Stomach smooth muscle (tissue), 2 donors: Measurements from ENCODE around the gene RNF144A.

ENCODE experiments used
- H3K27ac ChIP-seq: one replicate; pipeline ENCODE4 v1.7.0; 2013; ENCODE audit warnings: mild to moderate bottlenecking, low read length, inconsistent platforms
- H3K27me3 ChIP-seq, 2 donors: one replicate each; pipeline ENCODE4 v1.7.0; 2013; ENCODE audit warnings: low read length in 2 of 2; ENCODE audit not compliant: insufficient read depth in 2 of 2, control insufficient read depth in 1 of 2
- H3K36me3 ChIP-seq, 2 donors: one replicate each; pipeline ENCODE4 v1.7.0; 2013; ENCODE audit warnings: low read length in 2 of 2; ENCODE audit not compliant: control insufficient read depth in 2 of 2, insufficient read depth in 2 of 2
- H3K4me1 ChIP-seq: one replicate; pipeline ENCODE4 v1.7.0; 2013; ENCODE audit warnings: low read length; ENCODE audit not compliant: control insufficient read depth, insufficient read depth
- H3K4me3 ChIP-seq, 2 donors: one replicate each; pipeline ENCODE4 v1.7.0; 2013; ENCODE audit warnings: low read length in 2 of 2
- H3K9ac ChIP-seq, 2 donors: one replicate each; pipeline ENCODE4 v1.7.0; 2013; ENCODE audit warnings: low read length in 2 of 2, mild to moderate bottlenecking in 1 of 2
- H3K9me3 ChIP-seq, 2 donors: one replicate each; pipeline ENCODE4 v1.7.0; 2013; ENCODE audit warnings: low read length in 2 of 2; ENCODE audit not compliant: control insufficient read depth in 2 of 2
- donor health status: healthy.
- donor health status: Pancreatic carcinoma.

The RNF144A gene

GRCh38 chr2:7033136-7033960 is 116.1 kb downstream of the RNF144A start:
- H3K4me1 ChIP-seq, result peaks cover 6% of the 10 kb centered on the region
- no peak overlapping the region for H3K27ac ChIP-seq
- peaks cover 0 to 5% of the 10 kb centered on the region in 2 donors for H3K36me3 ChIP-seq
- H3K9me3 ChIP-seq, result no peaks in the 10 kb centered on the region
- H3K27me3 ChIP-seq, result no peaks in the 10 kb centered on the region
- H3K4me3 ChIP-seq, result no peak overlapping the region
- H3K9ac ChIP-seq, result no peak overlapping the region

- H3K27me3 ChIP-seq, result no peaks in the 10 kb centered on the region
- no peak overlapping the region for H3K4me3 ChIP-seq
- H3K27ac ChIP-seq, result no peak overlapping the region
- H3K36me3 ChIP-seq, result peaks cover 0 to 5% of the 10 kb centered on the region in 2 donors
- peaks cover 6% of the 10 kb centered on the region for H3K4me1 ChIP-seq
- no peak overlapping the region for H3K9ac ChIP-seq
- H3K9me3 ChIP-seq, result no peaks in the 10 kb centered on the region
These were observed 117.1 kb downstream of the RNF144A start for GRCh38 chr2:7034303-7034702.

- Histone ChIP-seq H3K4me1 (peaks cover 3% of the 10 kb centered on the region), H3K36me3 (peaks cover 0 to 8% of the 10 kb centered on the region in 2 donors), H3K9me3 (no peaks in the 10 kb centered on the region), H3K9ac (no peak overlapping the region), H3K27ac (no peak overlapping the region), H3K4me3 (no peak overlapping the region), H3K27me3 (no peaks in the 10 kb centered on the region)
These were observed 118.7 kb downstream of the RNF144A start for GRCh38 chr2:7035884-7036283.

DNA sequence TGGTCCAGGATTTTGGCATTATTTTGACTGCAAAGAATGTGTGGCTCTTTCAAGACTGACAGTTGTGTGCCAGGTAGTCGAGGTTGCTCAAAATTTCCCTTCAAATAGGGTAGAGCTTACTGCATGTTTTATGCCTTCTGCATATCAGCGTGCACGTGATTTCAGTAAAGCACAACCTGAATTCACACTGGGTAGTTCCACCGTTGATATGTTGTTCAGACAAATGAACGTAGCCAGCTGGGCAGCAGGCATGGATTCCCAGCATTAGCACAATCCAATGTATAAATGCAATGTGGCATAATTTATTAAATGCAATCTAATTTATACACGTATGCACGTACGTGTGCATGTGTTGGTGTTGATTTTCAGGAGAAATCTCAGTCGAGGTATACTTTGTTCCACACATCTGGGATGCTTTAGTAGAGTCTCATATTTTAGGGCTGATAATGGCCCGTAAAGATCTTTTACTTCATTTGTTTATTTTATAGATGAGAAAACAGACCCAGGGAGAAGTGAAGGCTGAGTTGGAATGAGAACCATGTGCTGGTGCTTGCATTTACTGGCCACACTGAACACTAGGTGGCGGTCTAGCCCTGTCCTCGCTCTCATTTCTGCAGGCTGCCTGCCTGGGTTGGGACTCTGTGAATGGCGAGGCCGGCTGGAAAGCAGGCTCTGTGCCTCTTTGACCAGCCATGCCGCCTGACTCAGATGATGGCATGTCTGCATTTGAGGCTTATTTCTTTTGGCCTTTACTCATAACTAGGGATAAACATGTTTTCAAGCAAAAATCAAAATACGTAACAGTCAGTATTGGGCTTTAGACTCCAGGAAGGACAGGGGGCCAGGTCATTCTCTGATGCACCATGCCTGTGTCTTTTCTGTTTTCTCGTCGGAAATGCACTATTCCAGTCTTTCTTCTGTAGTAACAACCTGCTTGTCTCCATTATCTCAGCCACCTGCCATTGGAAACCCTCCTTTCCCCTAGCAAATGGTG is 120.4 kb downstream of the RNF144A start:
- H3K27ac ChIP-seq, result no peak overlapping the region
- H3K4me1 ChIP-seq, result peaks cover 3% of the 10 kb centered on the region
- no peak overlapping the region for H3K9ac ChIP-seq
- H3K36me3 ChIP-seq, result peaks cover 2 to 3% of the 10 kb centered on the region in 2 donors
- H3K4me3 ChIP-seq, result no peak overlapping the region
- H3K27me3 ChIP-seq, result no peaks in the 10 kb centered on the region
- H3K9me3 ChIP-seq, result no peaks in the 10 kb centered on the region

DNA sequence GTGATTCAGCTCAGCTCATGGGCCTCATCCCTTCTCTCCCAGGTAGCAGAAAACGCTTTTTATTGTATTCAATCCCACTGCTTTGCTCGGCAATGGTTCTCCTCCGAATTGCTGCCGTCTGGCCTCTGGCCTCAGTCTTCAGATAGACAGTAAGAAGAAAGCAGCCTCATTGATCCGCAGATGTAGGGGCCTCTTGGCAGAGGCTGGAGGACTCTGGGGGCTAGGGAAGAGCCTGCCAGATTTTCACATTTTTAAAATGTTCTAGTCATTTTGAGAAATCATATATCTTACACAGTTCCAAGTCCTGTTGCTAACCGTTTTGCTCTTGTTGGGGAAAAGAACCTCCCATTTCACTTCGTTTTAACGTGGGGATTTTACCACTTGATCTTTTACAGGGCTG is 123.3 kb downstream of the RNF144A start:
- H3K27ac ChIP-seq, result no peak overlapping the region
- H3K4me1 ChIP-seq, result peaks cover 3% of the 10 kb centered on the region
- H3K4me3 ChIP-seq, result no peak overlapping the region
- H3K36me3 ChIP-seq, result peaks cover 2 to 3% of the 10 kb centered on the region in 2 donors
- no peak overlapping the region for H3K9ac ChIP-seq
- no peaks in the 10 kb centered on the region for H3K27me3 ChIP-seq
- no peaks in the 10 kb centered on the region for H3K9me3 ChIP-seq

GRCh38 chr2:7041421-7041820 is 124.2 kb downstream of the RNF144A start:
- peaks cover 2 to 3% of the 10 kb centered on the region in 2 donors for H3K36me3 ChIP-seq
- no peaks in the 10 kb centered on the region for H3K27me3 ChIP-seq
- no peak overlapping the region for H3K9ac ChIP-seq
- H3K4me3 ChIP-seq, result no peak overlapping the region
- peaks cover 3% of the 10 kb centered on the region for H3K4me1 ChIP-seq
- H3K9me3 ChIP-seq, result no peaks in the 10 kb centered on the region
- no peak overlapping the region for H3K27ac ChIP-seq

GRCh38 chr2:7043690-7044089 is 126.5 kb downstream of the RNF144A start:
- peaks cover 2 to 3% of the 10 kb centered on the region in 2 donors for H3K36me3 ChIP-seq
- H3K27ac ChIP-seq, result no peak overlapping the region
- H3K9me3 ChIP-seq, result no peaks in the 10 kb centered on the region
- no peaks in the 10 kb centered on the region for H3K27me3 ChIP-seq
- H3K4me3 ChIP-seq, result no peak overlapping the region
- no peak overlapping the region for H3K9ac ChIP-seq
- no peaks in the 10 kb centered on the region for H3K4me1 ChIP-seq

DNA sequence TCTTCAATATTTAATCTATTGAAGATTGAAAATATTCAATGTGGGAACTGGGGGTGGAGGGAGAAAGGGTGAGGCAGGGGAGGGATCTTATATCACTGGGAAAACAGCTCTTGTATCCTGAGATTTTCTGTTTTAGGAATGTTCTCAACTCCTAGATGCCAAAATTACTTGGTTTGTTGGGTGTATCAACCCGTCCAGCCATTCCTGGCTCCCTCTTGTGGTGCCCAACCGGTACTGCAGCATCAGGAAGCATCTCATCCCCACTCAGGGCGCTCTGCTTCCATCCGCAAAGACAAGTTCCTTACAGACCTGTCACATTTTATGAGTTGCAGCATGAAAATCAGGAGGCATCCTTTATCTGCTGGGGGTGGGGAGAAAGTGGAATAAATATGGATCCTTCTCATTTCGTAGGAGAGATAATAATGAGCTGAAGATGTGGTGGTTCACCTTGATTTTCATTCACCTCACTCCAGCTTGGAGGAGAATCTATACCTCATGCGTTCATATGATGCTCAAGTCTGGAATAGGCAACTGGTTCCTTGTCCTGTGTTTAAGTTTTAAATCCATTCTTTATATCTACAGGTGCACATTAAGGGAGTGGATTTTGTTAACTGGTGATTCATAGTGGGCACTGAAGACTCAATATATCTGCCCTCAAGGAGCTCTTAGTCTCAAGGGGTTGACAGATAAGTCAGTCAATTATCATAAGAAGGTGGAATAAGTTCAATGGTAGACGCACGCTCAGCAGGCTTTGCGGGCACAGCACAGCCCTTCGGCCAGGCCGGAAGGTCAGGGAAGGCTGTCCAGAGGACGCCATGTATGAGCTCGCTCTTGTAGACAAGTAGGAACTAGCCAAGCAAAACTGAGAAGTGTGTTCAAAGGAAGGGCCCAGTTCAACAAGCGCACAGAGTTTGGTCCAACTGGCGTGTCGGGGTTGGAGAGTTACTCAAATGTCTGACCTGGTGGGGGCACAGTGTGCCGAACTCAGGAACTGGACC is 127.3 kb downstream of the RNF144A start:
- Histone ChIP-seq H3K36me3 (peaks cover 2 to 3% of the 10 kb centered on the region in 2 donors), H3K4me1 (no peaks in the 10 kb centered on the region), H3K9me3 (no peaks in the 10 kb centered on the region), H3K9ac (no peak overlapping the region), H3K27me3 (no peaks in the 10 kb centered on the region), H3K4me3 (no peak overlapping the region), H3K27ac (no peak overlapping the region)

DNA sequence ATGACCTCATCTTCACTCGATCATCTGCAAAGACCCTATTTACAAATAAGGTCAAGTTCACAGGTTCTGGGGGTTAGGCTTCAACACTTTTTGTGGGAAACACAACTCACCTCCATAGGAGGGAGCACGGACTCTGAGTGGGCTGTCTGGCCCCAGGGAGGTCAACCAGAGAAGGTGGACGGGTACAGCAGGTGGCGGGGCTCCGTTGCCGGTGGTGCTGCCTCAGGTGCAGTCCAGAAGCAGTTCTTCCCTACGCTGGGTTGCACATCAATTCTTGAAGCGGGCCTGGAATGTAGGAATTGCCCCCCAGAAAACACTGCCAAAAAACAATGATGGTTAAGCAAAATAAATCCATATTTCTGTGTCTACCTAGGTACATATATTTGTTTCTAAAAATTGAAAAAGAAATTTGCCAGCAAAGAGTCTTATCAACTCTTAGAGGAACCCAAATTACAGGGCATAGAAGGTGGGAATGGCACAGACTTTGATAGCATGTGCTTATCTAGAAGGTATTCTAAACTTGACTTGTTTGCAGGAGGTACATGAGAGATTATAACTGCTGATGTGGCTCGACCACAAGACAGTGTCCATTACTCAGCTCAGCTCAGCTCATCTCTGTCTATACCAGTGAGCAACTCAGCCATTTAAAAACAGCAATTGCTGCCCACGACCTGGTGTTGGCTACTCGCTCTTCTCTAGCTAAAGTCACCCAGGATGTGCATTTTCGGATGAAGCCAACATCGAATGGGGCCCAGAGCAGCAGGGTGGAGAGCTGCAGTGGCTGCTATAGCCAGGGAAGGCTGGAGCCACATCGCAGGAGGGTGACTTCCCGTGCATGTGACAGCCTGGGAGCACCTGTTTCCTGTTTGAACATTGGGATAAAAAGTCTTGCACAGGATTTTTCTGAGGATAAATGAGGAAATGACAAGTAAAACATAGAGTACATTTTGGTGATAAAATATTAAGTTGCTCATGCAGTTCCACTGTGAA is 128.7 kb downstream of the RNF144A start:
- peaks cover 0 to 2% of the 10 kb centered on the region in 2 donors for H3K36me3 ChIP-seq
- H3K9me3 ChIP-seq, result no peaks in the 10 kb centered on the region
- no peak overlapping the region for H3K27ac ChIP-seq
- no peak overlapping the region for H3K9ac ChIP-seq
- no peaks in the 10 kb centered on the region for H3K4me1 ChIP-seq
- peaks cover 0 to 3% of the 10 kb centered on the region in 2 donors for H3K27me3 ChIP-seq
- no peak overlapping the region for H3K4me3 ChIP-seq
